ENCODE data around the gene CRELD1. TPM values are rescaled to one million over a fixed set of nuclear protein-coding genes. Genes with fewer than 3 reads are reported as not detected.
"Not testable (repeated sequence)": the region's sequence is repeated elsewhere in the genome, so short reads cannot be mapped to it uniquely, and the experiment has no call there.

Gene CRELD1
- total RNA-seq, 4 donors from 2014 or later = 7.1 to 36.8 (median 18.9) TPM

DNA sequence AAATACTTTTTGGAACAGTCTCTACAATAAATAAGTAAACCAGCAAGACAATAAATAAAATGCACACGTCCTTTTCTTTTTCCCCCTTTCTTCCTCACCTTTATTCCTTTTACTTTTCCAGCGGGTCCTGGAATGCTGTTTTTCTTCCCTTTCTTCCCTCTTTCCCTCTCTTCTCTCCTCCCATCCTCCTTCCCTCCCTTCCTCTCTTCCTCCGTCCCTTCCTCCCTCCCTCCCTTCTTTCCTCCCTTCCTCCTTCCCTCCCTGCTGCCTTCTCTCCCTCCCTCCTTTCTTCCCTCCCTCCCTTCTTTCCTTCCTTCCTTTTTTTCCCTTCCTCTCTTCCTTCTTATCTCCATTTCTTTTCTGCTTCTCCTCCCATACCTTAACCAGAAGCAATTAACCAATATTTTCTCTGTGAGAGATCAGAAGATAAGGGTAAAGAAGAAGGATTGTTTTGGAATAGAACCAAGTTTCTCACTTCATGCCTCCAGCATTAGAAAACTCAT lies 34.3 kb upstream of the CRELD1 start:
- TF ChIP-seq EP300 (IDR thresholded peaks at IDR 0.05; ENCODE audit: low read depth) = no peak
- TF ChIP-seq POLR2A (IDR thresholded peaks at IDR 0.05) = no peak
- no peaks in the 10 kb centered on the region for H3K27me3 ChIP-seq
- H3K4me3 ChIP-seq = no peak overlapping the region
- intact Hi-C loops (cut with DNase I; ENCODE audit: low total_unique reads) (no loop called here), in situ Hi-C loops (cut with MboI; ENCODE audit: low pct_ligation_motif_present in 1 of 4, low pct_unique_long_range_greater_than_20kb in 1 of 4, low sequenced_read_pairs in 3 of 4) (no loop called here)
- H3K36me3 ChIP-seq = no peaks in the 10 kb centered on the region
- peak overlapping the region; percentile 86 to 94 (median 90) for H3K27ac ChIP-seq
- DNase-seq = no peak
- H3K4me1 ChIP-seq = peaks cover 8 to 65% (median 47%) of the 10 kb centered on the region in 4 donors
- WGBS, 2 donors (ENCODE audit: low coverage in 1 of 2) = 35 to 37% methylated on average over 3 of the region's 3 CpGs
- no peaks in the 10 kb centered on the region for H3K9me3 ChIP-seq

GRCh38 chr3:9900965-9901415 lies 32.6 kb upstream of the CRELD1 start:
- H3K27ac ChIP-seq = peak overlapping the region; percentile 86 to 94 (median 90)
- H3K4me3 ChIP-seq; H3K27me3 ChIP-seq; in situ Hi-C loops (cut with MboI; ENCODE audit: low pct_ligation_motif_present in 1 of 4, low pct_unique_long_range_greater_than_20kb in 1 of 4, low sequenced_read_pairs in 3 of 4); H3K36me3 ChIP-seq; H3K9me3 ChIP-seq; intact Hi-C loops (cut with DNase I; ENCODE audit: low total_unique reads): not testable (repeated sequence)
- peak; percentile 60 for DNase-seq
- WGBS, 2 donors (ENCODE audit: low coverage in 1 of 2) = 62 to 80% methylated on average over 1 to 6 of the region's 6 CpGs
- peaks cover 8 to 56% (median 45%) of the 10 kb centered on the region in 4 donors for H3K4me1 ChIP-seq
- TF ChIP-seq EP300 (IDR thresholded peaks at IDR 0.05; ENCODE audit: low read depth) = peak; percentile 12
- TF ChIP-seq POLR2AphosphoS5 (IDR thresholded peaks at IDR 0.05) = peak in 2 of 3 donors; percentile 40 to 50

- peaks cover 8 to 48% (median 41%) of the 10 kb centered on the region in 4 donors for H3K4me1 ChIP-seq
- no peak for DNase-seq
- in situ Hi-C loops (cut with MboI; ENCODE audit: low pct_ligation_motif_present in 1 of 4, low pct_unique_long_range_greater_than_20kb in 1 of 4, low sequenced_read_pairs in 3 of 4) = no loop called here
- no peak for TF ChIP-seq POLR2A (IDR thresholded peaks at IDR 0.05)
- TF ChIP-seq EP300 (IDR thresholded peaks at IDR 0.05; ENCODE audit: low read depth) = no peak
- TF ChIP-seq, protein P1, sequence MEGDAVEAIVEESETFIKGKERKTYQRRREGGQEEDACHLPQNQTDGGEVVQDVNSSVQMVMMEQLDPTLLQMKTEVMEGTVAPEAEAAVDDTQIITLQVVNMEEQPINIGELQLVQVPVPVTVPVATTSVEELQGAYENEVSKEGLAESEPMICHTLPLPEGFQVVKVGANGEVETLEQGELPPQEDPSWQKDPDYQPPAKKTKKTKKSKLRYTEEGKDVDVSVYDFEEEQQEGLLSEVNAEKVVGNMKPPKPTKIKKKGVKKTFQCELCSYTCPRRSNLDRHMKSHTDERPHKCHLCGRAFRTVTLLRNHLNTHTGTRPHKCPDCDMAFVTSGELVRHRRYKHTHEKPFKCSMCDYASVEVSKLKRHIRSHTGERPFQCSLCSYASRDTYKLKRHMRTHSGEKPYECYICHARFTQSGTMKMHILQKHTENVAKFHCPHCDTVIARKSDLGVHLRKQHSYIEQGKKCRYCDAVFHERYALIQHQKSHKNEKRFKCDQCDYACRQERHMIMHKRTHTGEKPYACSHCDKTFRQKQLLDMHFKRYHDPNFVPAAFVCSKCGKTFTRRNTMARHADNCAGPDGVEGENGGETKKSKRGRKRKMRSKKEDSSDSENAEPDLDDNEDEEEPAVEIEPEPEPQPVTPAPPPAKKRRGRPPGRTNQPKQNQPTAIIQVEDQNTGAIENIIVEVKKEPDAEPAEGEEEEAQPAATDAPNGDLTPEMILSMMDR (IDR thresholded peaks at IDR 0.05) = no peak
- TF ChIP-seq POLR2AphosphoS5 (IDR thresholded peaks at IDR 0.05) = no peak
- H3K9me3 ChIP-seq = no peaks in the 10 kb centered on the region
- H3K4me3 ChIP-seq = peak overlapping the region in 1 of 4 donors; percentile 55
- H3K27me3 ChIP-seq = no peaks in the 10 kb centered on the region
- H3K27ac ChIP-seq = peak overlapping the region; percentile 79 to 94 (median 86)
- WGBS, 2 donors (ENCODE audit: low coverage in 1 of 2) = 63% methylated on average over 5 of the region's 5 CpGs; no CpG with 5 or more reads in 1 of the 2 donors
- peaks cover 0 to 4% (median 0%) of the 10 kb centered on the region in 4 donors for H3K36me3 ChIP-seq
- intact Hi-C loops (cut with DNase I; ENCODE audit: low total_unique reads) = no loop called here
Observed at GRCh38 chr3:9901967-9902366, 31.7 kb upstream of the CRELD1 start.

GRCh38 chr3:9902372-9903237 lies 31.0 kb upstream of the CRELD1 start, which contains the start of gene IL17RE:
Gene IL17RE (plus strand): TSS chr3:9902848. CDS start chr3:9902933, 85 bp downstream.
- 35% methylated on average over 8 of the region's 13 CpGs; no CpG with 5 or more reads in 1 of the 2 donors for WGBS, 2 donors (ENCODE audit: low coverage in 1 of 2)

More at GRCh38 chr3:9902372-9903237, 31.0 kb upstream of the CRELD1 start, which contains the start of gene IL17RE:
- peaks cover 0 to 6% (median 0%) of the 10 kb centered on the region in 4 donors for H3K36me3 ChIP-seq
- intact Hi-C loops (cut with DNase I; ENCODE audit: low total_unique reads) = no loop called here
- in situ Hi-C loops (cut with MboI; ENCODE audit: low pct_ligation_motif_present in 1 of 4, low pct_unique_long_range_greater_than_20kb in 1 of 4, low sequenced_read_pairs in 3 of 4) = no loop called here
- peaks cover 8 to 42% (median 35%) of the 10 kb centered on the region in 4 donors for H3K4me1 ChIP-seq
- DNase-seq = peak; percentile 82
- peak within 1 kb of the TSS; percentile 3 to 55 (median 36) for H3K4me3 ChIP-seq
- H3K9me3 ChIP-seq = no peaks in the 10 kb centered on the region
- TF ChIP-seq EP300 (IDR thresholded peaks at IDR 0.05; ENCODE audit: low read depth) (no peak), POLR2AphosphoS5 (IDR thresholded peaks at IDR 0.05) (peak; percentile 62 to 82 (median 82)), POLR2A (IDR thresholded peaks at IDR 0.05) (peak; percentile 78)
- TF ChIP-seq, protein P1 (IDR thresholded peaks at IDR 0.05) = no peak
- no peaks in the 10 kb centered on the region for H3K27me3 ChIP-seq
- peak within 1 kb of the TSS; percentile 79 to 94 (median 86) for H3K27ac ChIP-seq

All from transverse colon (tissue), 4 donors.